Measurements from ENCODE around the gene APOL3.
A peak's percentile ranks its signal among the peaks of the same experiment; 100 is the strongest.
"Not testable (repeated sequence)": the region's sequence is repeated elsewhere in the genome, so short reads cannot be mapped to it uniquely, and the experiment has no call there.

APOL3 gene

GRCh38 chr22:36193171-36193570 is 32.6 kb upstream of the APOL3 start:
- TF ChIP-seq, protein P1, sequence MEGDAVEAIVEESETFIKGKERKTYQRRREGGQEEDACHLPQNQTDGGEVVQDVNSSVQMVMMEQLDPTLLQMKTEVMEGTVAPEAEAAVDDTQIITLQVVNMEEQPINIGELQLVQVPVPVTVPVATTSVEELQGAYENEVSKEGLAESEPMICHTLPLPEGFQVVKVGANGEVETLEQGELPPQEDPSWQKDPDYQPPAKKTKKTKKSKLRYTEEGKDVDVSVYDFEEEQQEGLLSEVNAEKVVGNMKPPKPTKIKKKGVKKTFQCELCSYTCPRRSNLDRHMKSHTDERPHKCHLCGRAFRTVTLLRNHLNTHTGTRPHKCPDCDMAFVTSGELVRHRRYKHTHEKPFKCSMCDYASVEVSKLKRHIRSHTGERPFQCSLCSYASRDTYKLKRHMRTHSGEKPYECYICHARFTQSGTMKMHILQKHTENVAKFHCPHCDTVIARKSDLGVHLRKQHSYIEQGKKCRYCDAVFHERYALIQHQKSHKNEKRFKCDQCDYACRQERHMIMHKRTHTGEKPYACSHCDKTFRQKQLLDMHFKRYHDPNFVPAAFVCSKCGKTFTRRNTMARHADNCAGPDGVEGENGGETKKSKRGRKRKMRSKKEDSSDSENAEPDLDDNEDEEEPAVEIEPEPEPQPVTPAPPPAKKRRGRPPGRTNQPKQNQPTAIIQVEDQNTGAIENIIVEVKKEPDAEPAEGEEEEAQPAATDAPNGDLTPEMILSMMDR (IDR thresholded peaks at IDR 0.05; ENCODE audit: insufficient read depth, low read depth, low read length, missing control alignments), result no peak
- H3K4me3 ChIP-seq (ENCODE audit: low read length), result no peak overlapping the region
- no peak for DNase-seq (ENCODE audit: low read depth)

DNA sequence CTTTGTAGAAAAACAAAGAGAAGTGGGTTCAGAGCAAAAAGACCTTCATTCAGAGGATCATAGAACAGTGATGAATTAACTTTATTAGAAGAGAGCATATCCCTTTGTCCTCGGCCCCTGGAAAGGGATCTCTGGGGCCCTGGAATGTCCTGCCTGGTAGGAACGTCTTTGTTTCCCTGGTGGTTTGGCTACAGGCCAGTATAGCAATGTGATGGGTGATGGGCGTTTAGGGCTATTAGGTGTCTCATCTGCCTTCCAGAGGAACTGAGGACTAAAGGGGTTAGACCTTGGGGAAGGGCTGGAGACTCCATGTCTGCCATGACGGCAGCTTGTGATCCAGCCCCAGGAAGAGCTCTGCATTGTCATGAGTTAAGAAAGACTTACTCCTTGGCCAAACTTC is 32.0 kb upstream of the APOL3 start:
- DNase-seq (ENCODE audit: low read depth), result no peak
- TF ChIP-seq, protein P1 (IDR thresholded peaks at IDR 0.05; ENCODE audit: insufficient read depth, low read depth, low read length, missing control alignments), result no peak
- no peak overlapping the region for H3K4me3 ChIP-seq (ENCODE audit: low read length)

DNA sequence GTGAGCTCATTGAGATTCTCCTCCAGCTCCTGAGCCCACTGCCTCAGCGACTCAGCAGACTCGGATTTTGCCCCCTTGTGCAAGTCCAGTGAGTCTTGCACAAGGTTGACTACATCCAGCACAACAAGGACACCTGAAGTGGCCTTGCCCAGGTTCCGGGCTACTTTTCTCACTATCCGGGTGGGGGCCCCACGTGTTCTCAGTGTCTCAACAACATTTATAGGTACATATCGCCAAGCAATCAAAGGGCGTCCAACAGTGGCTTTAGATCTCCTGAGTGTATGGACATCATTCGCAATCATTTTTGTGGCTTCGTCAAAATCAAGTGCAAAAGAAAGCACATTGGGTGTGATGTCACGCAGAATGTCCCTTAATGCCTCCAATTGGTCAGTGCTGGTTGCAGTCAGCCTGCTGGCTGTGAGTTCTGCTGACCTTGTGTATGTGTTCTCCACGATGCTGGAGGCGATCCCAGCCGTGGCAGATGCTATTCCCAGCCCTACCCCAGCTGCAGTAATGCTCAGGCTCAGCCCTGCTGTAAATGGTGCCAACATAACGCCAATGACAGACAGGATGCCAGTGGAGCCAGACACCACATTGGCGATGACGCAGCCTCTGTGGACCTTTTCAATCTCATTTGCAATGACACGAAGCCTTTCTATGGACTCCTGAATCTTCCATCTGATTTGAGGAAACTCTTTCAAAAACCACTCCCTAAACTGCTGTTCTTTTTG is 30.7 kb upstream of the APOL3 start:
- TF ChIP-seq, protein P1 (IDR thresholded peaks at IDR 0.05; ENCODE audit: insufficient read depth, low read depth, low read length, missing control alignments), result no peak
- H3K4me3 ChIP-seq (ENCODE audit: low read length), result no peak overlapping the region
- no peak for DNase-seq (ENCODE audit: low read depth)

- not testable (repeated sequence) for H3K4me3 ChIP-seq (ENCODE audit: low read length); DNase-seq (ENCODE audit: low read depth)
These were observed 27.3 kb upstream of the APOL3 start for GRCh38 chr22:36187862-36188261.

- TF ChIP-seq, protein P1 (IDR thresholded peaks at IDR 0.05; ENCODE audit: insufficient read depth, low read depth, low read length, missing control alignments), result peak; percentile 19
- no peak for DNase-seq (ENCODE audit: low read depth)
- H3K4me3 ChIP-seq (ENCODE audit: low read length), result no peak overlapping the region
These were observed 25.5 kb upstream of the APOL3 start for GRCh38 chr22:36185828-36186624.

GRCh38 chr22:36184433-36185025 is 24.0 kb upstream of the APOL3 start:
- no peak overlapping the region for H3K4me3 ChIP-seq (ENCODE audit: low read length)
- TF ChIP-seq, protein P1 (IDR thresholded peaks at IDR 0.05; ENCODE audit: insufficient read depth, low read depth, low read length, missing control alignments), result no peak
- no peak for DNase-seq (ENCODE audit: low read depth)

GRCh38 chr22:36183446-36183845 is 22.9 kb upstream of the APOL3 start:
- no peak for DNase-seq (ENCODE audit: low read depth)
- TF ChIP-seq, protein P1 (IDR thresholded peaks at IDR 0.05; ENCODE audit: insufficient read depth, low read depth, low read length, missing control alignments), result no peak
- H3K4me3 ChIP-seq (ENCODE audit: low read length), result no peak overlapping the region
